Loucy (cell line): Measurements from ENCODE around the gene CMTM8.

ENCODE experiments used
- H2AFZ ChIP-seq: fragments of 200-600 bp; sonication (generic); 2 replicates; pipeline ENCODE4 v1.6.0; 2016; ENCODE audit warnings: antibody characterized with exemption, mild to moderate bottlenecking, low read length, moderate library complexity
- H3F3A ChIP-seq: fragments of 200-600 bp; 2 replicates; pipeline ENCODE4 v1.6.0; 2016; ENCODE audit warnings: antibody characterized with exemption, low read depth, mild to moderate bottlenecking
- H3K27me3 ChIP-seq: fragments of 200-600 bp; sonication (generic); 2 replicates; pipeline ENCODE4 v1.6.1; 2014; ENCODE audit warnings: low read length, mild to moderate bottlenecking; ENCODE audit not compliant: insufficient read depth, poor library complexity, severe bottlenecking
- H3K36me3 ChIP-seq: fragments of 200-600 bp; sonication (generic); 2 replicates; pipeline ENCODE4 v1.6.1; 2016; ENCODE audit warnings: low read length; ENCODE audit not compliant: insufficient read depth
- H3K4me1 ChIP-seq: fragments of 200-600 bp; sonication (generic); 2 replicates; pipeline ENCODE4 v1.5.1; 2014; ENCODE audit warnings: low read length, mild to moderate bottlenecking; ENCODE audit not compliant: insufficient read depth, poor library complexity, severe bottlenecking
- H3K4me2 ChIP-seq: fragments of 200-600 bp; sonication (generic); 2 replicates; pipeline ENCODE4 v1.6.0; 2014; ENCODE audit warnings: antibody characterized with exemption, low read length, low read depth, mild to moderate bottlenecking; ENCODE audit not compliant: poor library complexity, severe bottlenecking
- H3K4me3 ChIP-seq: fragments of 200-600 bp; sonication (generic); 2 replicates; pipeline ENCODE4 v1.5.1; 2014; ENCODE audit warnings: low read length, mild to moderate bottlenecking, mixed read lengths; ENCODE audit not compliant: poor library complexity, severe bottlenecking
- H3K79me2 ChIP-seq: fragments of 200-600 bp; sonication (generic); 2 replicates; pipeline ENCODE4 v1.6.1; 2014; ENCODE audit warnings: low read length; ENCODE audit not compliant: insufficient read depth
- H3K9ac ChIP-seq: fragments of 200-600 bp; sonication (generic); 2 replicates; pipeline ENCODE4 v1.6.0; 2014; ENCODE audit warnings: mild to moderate bottlenecking, low read depth, low read length, moderate library complexity; ENCODE audit not compliant: poor library complexity, severe bottlenecking
- H3K9me2 ChIP-seq: fragments of 200-600 bp; sonication (generic); replicated peaks from 2 replicates; pipeline ENCODE4 v1.6.1; 2016; ENCODE audit warnings: low read depth, low read length, mixed read lengths
- H3K9me3 ChIP-seq: fragments of 200-600 bp; sonication (generic); 2 replicates; pipeline ENCODE4 v1.6.1; 2014; ENCODE audit warnings: mild to moderate bottlenecking, antibody characterized with exemption, low read length, low read depth; ENCODE audit not compliant: insufficient read depth
- H4K20me1 ChIP-seq: fragments of 200-600 bp; sonication (generic); 2 replicates; pipeline ENCODE4 v1.6.0; 2014; ENCODE audit warnings: antibody characterized with exemption, low read length, mild to moderate bottlenecking; ENCODE audit not compliant: insufficient read depth, poor library complexity, severe bottlenecking
- CTCF ChIP-seq: fragments of 200-600 bp; sonication (generic); conservative IDR thresholded peaks from 2 replicates; pipeline ENCODE4 v1.5.1; 2014; ENCODE audit warnings: mild to moderate bottlenecking, antibody characterized with exemption, low read length
- EZH2phosphoT487 ChIP-seq: fragments of 200-600 bp; IDR thresholded peaks from 2 replicates; pipeline ENCODE4 v1.6.1; 2018; ENCODE audit warnings: antibody characterized with exemption, mild to moderate bottlenecking, moderate library complexity, borderline replicate concordance

The CMTM8 gene

GRCh38 chr3:32208447-32208846 lies 30.0 kb upstream of the CMTM8 start:
- Histone ChIP-seq H3K79me2 (no peaks in the 10 kb centered on the region), H2AFZ (no peak overlapping the region), H3K27me3 (no peaks in the 10 kb centered on the region), H3F3A (no peaks in the 10 kb centered on the region), H3K36me3 (no peaks in the 10 kb centered on the region), H3K4me2 (no peak overlapping the region), H3K4me3 (no peak overlapping the region), H4K20me1 (no peaks in the 10 kb centered on the region), H3K9me2 (no peaks in the 10 kb centered on the region), H3K9me3 (no peaks in the 10 kb centered on the region), H3K4me1 (no peaks in the 10 kb centered on the region), H3K9ac (no peak overlapping the region)
- no peak for TF ChIP-seq CTCF
- TF ChIP-seq EZH2phosphoT487 = no peak

DNA sequence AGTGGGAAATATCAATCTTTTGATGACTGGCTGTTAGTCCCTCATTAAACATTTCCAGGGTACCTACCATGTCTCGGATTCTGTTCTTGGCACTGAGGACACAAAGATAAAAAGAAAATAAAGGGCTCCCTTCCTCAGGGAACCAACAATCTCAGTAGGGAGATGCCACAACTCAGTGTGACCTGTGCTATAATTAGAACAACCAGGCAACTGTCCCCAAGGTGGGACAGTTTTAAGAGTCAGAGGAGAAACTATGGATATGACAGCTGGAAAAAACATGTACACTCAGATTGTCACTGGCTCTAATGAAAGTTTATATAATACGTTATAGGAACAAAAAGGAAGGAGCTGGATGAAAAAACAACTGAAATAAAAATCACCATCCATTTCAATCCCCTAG lies 23.3 kb upstream of the CMTM8 start:
- Histone ChIP-seq H3K9ac (no peak overlapping the region), H3K4me1 (no peaks in the 10 kb centered on the region), H2AFZ (no peak overlapping the region), H3K9me3 (no peaks in the 10 kb centered on the region), H3K27me3 (no peaks in the 10 kb centered on the region), H4K20me1 (no peaks in the 10 kb centered on the region), H3K4me3 (no peak overlapping the region), H3F3A (no peaks in the 10 kb centered on the region), H3K36me3 (no peaks in the 10 kb centered on the region), H3K79me2 (no peaks in the 10 kb centered on the region), H3K9me2 (no peaks in the 10 kb centered on the region), H3K4me2 (no peak overlapping the region)
- TF ChIP-seq EZH2phosphoT487 = no peak
- TF ChIP-seq CTCF = no peak

GRCh38 chr3:32216172-32216783 lies 22.2 kb upstream of the CMTM8 start:
- no peak overlapping the region for H3K4me3 ChIP-seq

More at GRCh38 chr3:32216172-32216783, 22.2 kb upstream of the CMTM8 start:
- no peaks in the 10 kb centered on the region for H3K79me2 ChIP-seq
- TF ChIP-seq CTCF (no peak), EZH2phosphoT487 (no peak)
- no peaks in the 10 kb centered on the region for H3K27me3 ChIP-seq
- no peaks in the 10 kb centered on the region for H3K9me2 ChIP-seq
- no peaks in the 10 kb centered on the region for H3K4me1 ChIP-seq
- H2AFZ ChIP-seq = no peak overlapping the region
- H4K20me1 ChIP-seq = no peaks in the 10 kb centered on the region
- H3K4me2 ChIP-seq = no peak overlapping the region
- no peaks in the 10 kb centered on the region for H3F3A ChIP-seq
- H3K36me3 ChIP-seq = no peaks in the 10 kb centered on the region
- no peak overlapping the region for H3K9ac ChIP-seq
- no peaks in the 10 kb centered on the region for H3K9me3 ChIP-seq
